ENCODE results near the gene AK5. TPM values are rescaled to one million over a fixed set of nuclear protein-coding genes. Genes with fewer than 3 reads are reported as not detected.

Gene AK5
- total and polyA plus RNA-seq, 2 donors (not counting 1 experiment from before 2014, with no cell fraction given) = 0.18 TPM; not detected in 1

- Histone ChIP-seq H4K20me1 (ENCODE audit: control insufficient read depth, insufficient read depth, low read length, poor library complexity, severe bottlenecking) (no peaks in the 10 kb centered on the region), H3K9me3 (ENCODE audit: control extremely low read depth in 1 of 3, control insufficient read depth in 2 of 3, insufficient read depth in 1 of 3, low read length in 2 of 3) (no peaks in the 10 kb centered on the region), H3K4me1 (ENCODE audit: control insufficient read depth in 2 of 2, insufficient read depth in 2 of 2, low read length in 2 of 2) (no peaks in the 10 kb centered on the region), H3K79me2 (ENCODE audit: control insufficient read depth, insufficient read depth, low read length) (no peaks in the 10 kb centered on the region), H3K4me2 (replicated peaks; ENCODE audit: low read depth, low read length, poor library complexity, severe bottlenecking) (no peak overlapping the region), H3K9ac (ENCODE audit: low read length) (no peak overlapping the region), H3K36me3 (replicated peaks in 1 of 2; ENCODE audit: control extremely low read depth in 1 of 2, control insufficient read depth in 1 of 2, extremely low read depth in 1 of 2, insufficient read depth in 2 of 2, low read length in 1 of 2) (no peaks in the 10 kb centered on the region), H3K4me3 (ENCODE audit: control extremely low read depth in 1 of 5, extremely low read depth in 1 of 5, insufficient read depth in 1 of 5, low read depth in 2 of 5, low read length in 4 of 5) (no peak overlapping the region), H3K27ac (ENCODE audit: low read length in 2 of 2) (no peak overlapping the region), H2AFZ (ENCODE audit: insufficient read depth, low read depth, low read length, poor library complexity, severe bottlenecking) (no peak overlapping the region), H3K27me3 (replicated peaks in 1 of 4; ENCODE audit: control extremely low read depth in 1 of 4, control insufficient read depth in 3 of 4, insufficient read depth in 4 of 4, low read length in 3 of 4) (peaks cover 0 to 8% (median 3%) of the 10 kb centered on the region in 4 experiments)
- H3K4me1 Mint-ChIP-seq = no peaks in the 10 kb centered on the region
- intact Hi-C loops (cut with micrococcal nuclease) = no loop called here
- DNase-seq = no peak
- peaks cover 23% of the 10 kb centered on the region for H3K27me3 Mint-ChIP-seq
- CTCF ChIA-PET = no interaction called here
- H3K9me3 Mint-ChIP-seq (ENCODE audit: insufficient read depth) = no peaks in the 10 kb centered on the region
- no peak overlapping the region for H3K4me3 Mint-ChIP-seq
- no peak for ATAC-seq (ENCODE audit: low read depth)
- H3K27ac Mint-ChIP-seq = no peak overlapping the region
- TF ChIP-seq EZH2 (IDR thresholded peaks at IDR 0.05; ENCODE audit: borderline replicate concordance, insufficient read depth, low read depth, low read length, poor library complexity, severe bottlenecking) = no peak
- no peak for TF ChIP-seq CTCF (IDR thresholded peaks at IDR 0.05)
- POLR2A ChIA-PET = no interaction called here
Measured at GRCh38 chr1:77273891-77274290, 7.9 kb upstream of the AK5 start.

- intact Hi-C loops (cut with micrococcal nuclease) = no loop called here
- no peak overlapping the region for H3K27ac Mint-ChIP-seq
- Histone ChIP-seq H3K79me2 (ENCODE audit: control insufficient read depth, insufficient read depth, low read length) (no peaks in the 10 kb centered on the region), H4K20me1 (ENCODE audit: control insufficient read depth, insufficient read depth, low read length, poor library complexity, severe bottlenecking) (no peaks in the 10 kb centered on the region), H3K9me3 (ENCODE audit: control extremely low read depth in 1 of 3, control insufficient read depth in 2 of 3, insufficient read depth in 1 of 3, low read length in 2 of 3) (no peaks in the 10 kb centered on the region), H2AFZ (ENCODE audit: insufficient read depth, low read depth, low read length, poor library complexity, severe bottlenecking) (no peak overlapping the region), H3K27ac (ENCODE audit: low read length in 2 of 2) (no peak overlapping the region), H3K4me2 (replicated peaks; ENCODE audit: low read depth, low read length, poor library complexity, severe bottlenecking) (no peak overlapping the region), H3K4me1 (ENCODE audit: control insufficient read depth in 2 of 2, insufficient read depth in 2 of 2, low read length in 2 of 2) (peaks cover 6 to 8% of the 10 kb centered on the region in 2 donors), H3K4me3 (ENCODE audit: control extremely low read depth in 1 of 5, extremely low read depth in 1 of 5, insufficient read depth in 1 of 5, low read depth in 2 of 5, low read length in 4 of 5) (no peak overlapping the region), H3K27me3 (replicated peaks in 1 of 4; ENCODE audit: control extremely low read depth in 1 of 4, control insufficient read depth in 3 of 4, insufficient read depth in 4 of 4, low read length in 3 of 4) (peaks cover 0 to 9% (median 4%) of the 10 kb centered on the region in 4 experiments), H3K9ac (ENCODE audit: low read length) (no peak overlapping the region), H3K36me3 (replicated peaks in 1 of 2; ENCODE audit: control extremely low read depth in 1 of 2, control insufficient read depth in 1 of 2, extremely low read depth in 1 of 2, insufficient read depth in 2 of 2, low read length in 1 of 2) (no peaks in the 10 kb centered on the region)
- DNase-seq = no peak
- peaks cover 32% of the 10 kb centered on the region for H3K27me3 Mint-ChIP-seq
- ChIA-PET POLR2A (no interaction called here), CTCF (no interaction called here)
- H3K4me3 Mint-ChIP-seq = no peak overlapping the region
- no peaks in the 10 kb centered on the region for H3K9me3 Mint-ChIP-seq (ENCODE audit: insufficient read depth)
- no peak for TF ChIP-seq EZH2 (IDR thresholded peaks at IDR 0.05; ENCODE audit: borderline replicate concordance, insufficient read depth, low read depth, low read length, poor library complexity, severe bottlenecking)
- TF ChIP-seq CTCF (IDR thresholded peaks at IDR 0.05) = no peak
- WGBS (ENCODE audit: insufficient coverage) = 95% methylated on average over 3 of the region's 5 CpGs
- no peak for ATAC-seq (ENCODE audit: low read depth)
- peaks cover 7% of the 10 kb centered on the region for H3K4me1 Mint-ChIP-seq
Measured at GRCh38 chr1:77275194-77275593, 6.6 kb upstream of the AK5 start.

Data from B cell (primary cell).